ENCODE measurements around the gene GPS1.
"Not testable (repeated sequence)": the region's sequence is repeated elsewhere in the genome, so short reads cannot be mapped to it uniquely, and the experiment has no call there.

Gene GPS1

GRCh38 chr17:82025401-82026107 lies 26.1 kb upstream of the GPS1 start:
- in situ Hi-C loops (cut with MboI; ENCODE audit: low sequenced_read_pairs): no loop called here

GRCh38 chr17:82028246-82028645 lies 23.5 kb upstream of the GPS1 start:
- in situ Hi-C loops (cut with MboI; ENCODE audit: low sequenced_read_pairs): no loop called here

- in situ Hi-C loops (cut with MboI; ENCODE audit: low sequenced_read_pairs): no loop called here
Measured at GRCh38 chr17:82028966-82029365, 22.7 kb upstream of the GPS1 start.

GRCh38 chr17:82029391-82029790 lies 22.3 kb upstream of the GPS1 start:
- in situ Hi-C loops (cut with MboI; ENCODE audit: low sequenced_read_pairs): no loop called here

GRCh38 chr17:82029990-82030469 lies 21.7 kb upstream of the GPS1 start:
- in situ Hi-C loops (cut with MboI; ENCODE audit: low sequenced_read_pairs): no loop called here

GRCh38 chr17:82030470-82031302 lies 21.0 kb upstream of the GPS1 start:
- in situ Hi-C loops (cut with MboI; ENCODE audit: low sequenced_read_pairs): no loop called here

GRCh38 chr17:82031303-82031884 lies 20.3 kb upstream of the GPS1 start, which contains the start of gene RAC3:
Gene RAC3 (plus strand): TSS chr17:82031678. CDS start chr17:82031762, 84 bp downstream.
- in situ Hi-C loops (cut with MboI; ENCODE audit: low sequenced_read_pairs): no loop called here

GRCh38 chr17:82031885-82032627 lies 19.6 kb upstream of the GPS1 start:
- in situ Hi-C loops (cut with MboI; ENCODE audit: low sequenced_read_pairs): no loop called here

- in situ Hi-C loops (cut with MboI; ENCODE audit: low sequenced_read_pairs): no loop called here
Measured at GRCh38 chr17:82033359-82034085, 18.2 kb upstream of the GPS1 start.

- in situ Hi-C loops (cut with MboI; ENCODE audit: low sequenced_read_pairs): no loop called here
Measured at GRCh38 chr17:82034371-82035011, 17.2 kb upstream of the GPS1 start.

GRCh38 chr17:82035488-82035887 lies 16.2 kb upstream of the GPS1 start:
- in situ Hi-C loops (cut with MboI; ENCODE audit: low sequenced_read_pairs): no loop called here

GRCh38 chr17:82035956-82036633 lies 15.6 kb upstream of the GPS1 start:
- in situ Hi-C loops (cut with MboI; ENCODE audit: low sequenced_read_pairs): no loop called here

- in situ Hi-C loops (cut with MboI; ENCODE audit: low sequenced_read_pairs): no loop called here
Measured at GRCh38 chr17:82036634-82037091, 15.0 kb upstream of the GPS1 start.

GRCh38 chr17:82037092-82037888 lies 14.4 kb upstream of the GPS1 start, which contains the start of gene DCXR:
Gene DCXR (minus strand): TSS chr17:82037697. CDS start chr17:82037682, 15 bp downstream.
- in situ Hi-C loops (cut with MboI; ENCODE audit: low sequenced_read_pairs): no loop called here

- in situ Hi-C loops (cut with MboI; ENCODE audit: low sequenced_read_pairs): no loop called here
Measured at GRCh38 chr17:82037889-82038195, 13.9 kb upstream of the GPS1 start.

GRCh38 chr17:82038796-82039409 lies 12.8 kb upstream of the GPS1 start:
- in situ Hi-C loops (cut with MboI; ENCODE audit: low sequenced_read_pairs): not testable (repeated sequence)

- in situ Hi-C loops (cut with MboI; ENCODE audit: low sequenced_read_pairs): no loop called here
Measured at GRCh38 chr17:82039695-82040299, 11.9 kb upstream of the GPS1 start.
